ENCODE measurements around the gene ROBO1.

Gene ROBO1

GRCh38 chr3:79461129-79461792, 306.5 kb downstream of the ROBO1 start:
- DNase-seq (ENCODE audit: low spot score), result no peak

- no peak for DNase-seq (ENCODE audit: low spot score)
These were observed 314.2 kb downstream of the ROBO1 start for GRCh38 chr3:79453600-79453999.

DNA sequence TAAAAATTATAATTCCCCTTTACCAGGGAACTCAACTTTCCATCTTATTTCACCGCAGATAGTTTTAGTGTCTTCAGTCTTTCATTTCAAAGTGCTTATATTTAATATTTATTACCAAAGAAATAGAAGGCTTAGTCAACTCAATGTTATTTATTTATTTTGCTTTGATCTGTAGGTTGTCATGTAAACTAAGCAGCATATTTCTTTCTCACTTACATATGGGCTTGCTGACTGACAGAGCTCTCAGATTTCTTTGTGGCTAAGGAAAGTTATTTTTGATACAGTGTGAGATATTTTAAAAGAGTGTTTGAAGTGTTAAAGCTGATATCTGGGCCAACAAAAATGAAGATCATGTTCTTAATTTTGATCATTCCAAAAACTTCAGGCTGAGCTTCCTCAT, 331.4 kb downstream of the ROBO1 start:
- DNase-seq (ENCODE audit: low spot score), result no peak

- no peak for DNase-seq (ENCODE audit: low spot score)
These were observed 340.7 kb downstream of the ROBO1 start for GRCh38 chr3:79427081-79427480.

GRCh38 chr3:79424811-79425210, 343.0 kb downstream of the ROBO1 start:
- no peak for DNase-seq (ENCODE audit: low spot score)

DNA sequence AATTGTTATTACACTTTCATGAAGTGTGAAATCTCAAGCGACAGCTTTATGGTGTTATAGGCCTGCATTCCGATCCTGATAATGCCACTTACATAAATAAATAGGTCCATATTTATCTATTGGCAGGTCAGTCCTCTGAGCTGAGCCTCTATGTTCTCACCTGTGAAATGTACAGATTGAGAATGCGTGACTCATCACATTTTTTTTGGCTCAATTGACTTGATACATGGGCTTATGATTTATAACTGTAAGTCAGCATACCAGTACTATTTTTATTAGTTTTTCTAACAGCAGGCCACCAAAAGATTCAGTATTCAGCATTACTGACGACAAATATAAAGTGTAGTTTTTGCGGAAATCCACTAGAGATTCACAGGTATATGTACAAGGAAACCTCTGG, 344.4 kb downstream of the ROBO1 start:
- DNase-seq (ENCODE audit: low spot score), result no peak

DNA sequence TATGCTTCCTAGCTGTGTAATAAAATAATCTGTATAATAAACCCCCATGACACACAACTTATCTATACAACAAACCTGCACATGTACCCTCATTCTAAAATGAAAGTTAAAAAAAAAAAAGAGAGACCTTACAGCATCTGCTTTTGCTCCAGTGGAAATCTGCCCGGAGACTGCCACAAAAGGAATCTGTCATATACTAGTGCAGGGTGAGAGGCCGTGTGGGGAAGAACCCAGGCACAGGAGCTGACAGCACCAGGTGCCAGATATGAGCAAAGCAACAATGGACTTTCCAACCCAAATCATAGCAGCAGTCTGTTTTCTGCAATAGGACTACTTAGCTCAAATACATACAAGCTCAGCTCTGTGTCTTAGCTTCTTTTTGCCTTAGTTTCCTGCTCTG, 346.5 kb downstream of the ROBO1 start:
- no peak for DNase-seq (ENCODE audit: low spot score)

DNA sequence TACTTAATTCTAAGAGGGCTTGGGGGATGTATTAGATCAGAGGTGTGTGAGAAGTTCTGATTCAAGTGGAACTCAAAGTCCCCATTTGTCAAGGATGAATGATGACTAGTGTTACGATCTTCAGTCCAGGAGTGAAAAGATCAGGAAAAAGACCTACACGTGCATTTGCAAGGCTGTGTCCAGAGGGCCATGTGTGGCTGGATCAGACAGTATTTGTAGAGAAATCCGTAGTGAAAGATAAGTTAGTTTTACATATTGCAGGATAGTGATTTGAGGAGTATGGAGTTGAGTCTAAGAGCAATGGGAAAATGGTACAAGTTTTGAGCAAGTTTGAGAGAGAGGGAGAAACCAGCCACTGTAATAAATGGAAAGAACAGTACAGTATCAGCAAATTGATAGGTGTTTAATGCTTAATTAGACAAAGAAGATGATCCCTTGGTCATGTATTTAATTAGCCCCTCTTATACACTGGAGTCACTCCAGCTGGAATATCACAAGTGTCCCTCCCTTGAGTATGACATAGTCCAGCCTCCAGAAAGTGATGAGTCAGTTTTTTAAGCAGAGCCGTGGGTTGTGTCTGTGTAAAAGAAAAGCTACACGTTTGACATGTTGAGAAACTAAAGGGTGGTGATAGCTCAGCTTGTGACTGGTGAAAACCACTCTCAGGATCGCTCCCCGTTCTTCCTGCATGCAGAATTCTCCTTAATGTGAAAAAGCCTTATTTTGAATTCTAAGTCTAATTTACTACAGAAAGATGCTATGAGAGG, 348.8 kb downstream of the ROBO1 start:
- no peak for DNase-seq (ENCODE audit: low spot score)

- no peak for DNase-seq (ENCODE audit: low spot score)
These were observed 352.4 kb downstream of the ROBO1 start for GRCh38 chr3:79415356-79415755.

- no peak for DNase-seq (ENCODE audit: low spot score)
These were observed 353.0 kb downstream of the ROBO1 start for GRCh38 chr3:79414806-79415205.

DNA sequence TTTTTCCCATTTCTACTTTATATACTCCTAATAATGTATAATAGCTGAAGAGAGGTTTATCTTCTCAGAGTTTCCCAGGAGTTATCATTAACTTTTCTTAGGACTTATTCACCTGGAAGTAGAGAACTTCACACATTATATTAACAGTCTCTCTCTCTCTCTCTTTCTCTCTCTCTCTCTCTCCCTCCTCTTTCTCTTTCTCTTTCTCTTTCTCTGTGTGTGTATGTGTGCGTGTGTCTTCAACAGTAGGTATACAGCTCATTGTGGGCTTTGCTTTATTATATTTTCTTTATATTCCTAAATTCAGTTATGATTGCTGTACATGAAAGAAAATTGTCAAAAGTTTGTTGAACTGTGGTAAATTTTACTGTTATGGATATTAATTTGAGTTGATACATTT, 353.8 kb downstream of the ROBO1 start:
- DNase-seq (ENCODE audit: low spot score), result no peak

DNA sequence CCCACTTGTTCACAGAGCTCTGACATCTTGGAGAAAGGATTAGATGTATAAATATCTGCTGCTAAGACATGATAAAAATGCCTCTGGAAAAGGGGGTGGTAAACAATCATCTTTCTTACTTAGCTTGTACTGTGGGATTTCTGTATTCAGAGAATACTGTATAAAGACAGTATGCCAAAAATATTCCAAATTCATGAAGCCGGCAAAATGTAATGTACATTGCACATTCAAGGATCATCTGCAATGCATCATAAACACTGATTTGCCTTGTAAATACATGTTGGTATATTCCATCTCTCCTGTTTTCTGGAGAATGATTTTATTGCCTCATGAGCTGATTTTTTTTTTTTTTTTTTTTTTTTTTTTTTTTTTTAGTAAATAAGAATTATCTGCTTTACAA, 355.3 kb downstream of the ROBO1 start:
- DNase-seq (ENCODE audit: low spot score), result no peak

GRCh38 chr3:79410617-79411016, 357.2 kb downstream of the ROBO1 start:
- DNase-seq (ENCODE audit: low spot score), result no peak

GRCh38 chr3:79410136-79410535, 357.7 kb downstream of the ROBO1 start:
- DNase-seq (ENCODE audit: low spot score), result no peak

- no peak for DNase-seq (ENCODE audit: low spot score)
These were observed 361.6 kb downstream of the ROBO1 start for GRCh38 chr3:79406175-79406574.

DNA sequence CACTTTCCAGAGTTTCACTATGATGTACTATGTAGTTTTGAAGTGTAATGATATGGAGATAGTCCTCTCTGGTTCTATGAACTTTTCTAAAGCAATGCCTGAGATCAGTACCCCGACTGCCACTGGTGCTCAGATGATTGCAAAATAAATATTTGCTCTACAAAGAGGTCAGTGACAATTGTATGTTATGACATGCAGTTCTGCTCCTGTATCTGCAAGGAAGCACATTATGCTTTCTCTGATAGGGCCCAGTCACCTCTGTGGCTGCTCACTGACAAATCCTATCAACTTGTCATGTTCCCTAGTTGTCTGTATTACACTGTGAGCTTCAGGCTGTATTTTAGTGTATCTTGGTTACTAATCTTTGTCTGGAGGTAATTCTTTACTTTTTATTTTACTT, 362.6 kb downstream of the ROBO1 start:
- DNase-seq (ENCODE audit: low spot score), result no peak

GRCh38 chr3:79396595-79396994, 371.2 kb downstream of the ROBO1 start:
- no peak for DNase-seq (ENCODE audit: low spot score)

- DNase-seq (ENCODE audit: low spot score), result no peak
These were observed 375.3 kb downstream of the ROBO1 start for GRCh38 chr3:79392479-79392878.

DNA sequence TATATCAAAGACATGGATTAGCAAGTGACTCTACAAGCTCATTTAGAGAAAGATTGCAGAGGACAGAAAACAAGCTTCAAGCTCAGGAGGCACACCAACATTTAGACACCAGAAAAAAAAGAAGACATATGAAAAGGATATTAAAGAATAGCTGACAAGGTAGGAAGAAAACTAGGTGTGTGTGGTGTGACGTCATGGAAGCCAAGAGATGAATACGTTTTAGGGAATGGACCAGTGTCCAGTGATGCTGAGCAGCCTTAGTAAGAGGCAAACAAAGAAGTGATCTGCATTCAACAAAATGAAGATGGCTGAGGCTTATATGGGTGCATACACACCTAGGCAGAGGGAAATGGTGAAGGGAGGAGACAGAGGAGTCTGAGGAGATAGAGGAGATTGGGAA, 377.4 kb downstream of the ROBO1 start:
- no peak for DNase-seq (ENCODE audit: low spot score)

DNA sequence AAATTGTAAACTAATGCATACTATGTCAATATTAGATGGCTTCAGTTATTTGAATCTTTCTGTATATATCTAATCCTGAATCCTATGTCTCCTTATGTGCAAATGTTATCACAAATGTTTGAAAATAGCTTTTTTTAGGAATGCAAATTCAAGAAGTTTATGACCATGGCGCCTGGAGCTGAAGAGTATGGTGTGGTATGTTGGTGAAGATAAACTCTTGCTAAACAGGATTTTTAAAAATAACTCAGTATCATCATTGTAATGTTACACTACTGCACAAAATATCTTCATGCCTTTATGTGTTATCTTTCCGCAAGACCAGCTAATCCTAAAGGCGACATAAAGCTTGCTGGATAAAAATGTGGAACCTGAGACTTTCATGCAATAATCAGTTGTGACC, 382.6 kb downstream of the ROBO1 start:
- DNase-seq (ENCODE audit: low spot score), result no peak

DNA sequence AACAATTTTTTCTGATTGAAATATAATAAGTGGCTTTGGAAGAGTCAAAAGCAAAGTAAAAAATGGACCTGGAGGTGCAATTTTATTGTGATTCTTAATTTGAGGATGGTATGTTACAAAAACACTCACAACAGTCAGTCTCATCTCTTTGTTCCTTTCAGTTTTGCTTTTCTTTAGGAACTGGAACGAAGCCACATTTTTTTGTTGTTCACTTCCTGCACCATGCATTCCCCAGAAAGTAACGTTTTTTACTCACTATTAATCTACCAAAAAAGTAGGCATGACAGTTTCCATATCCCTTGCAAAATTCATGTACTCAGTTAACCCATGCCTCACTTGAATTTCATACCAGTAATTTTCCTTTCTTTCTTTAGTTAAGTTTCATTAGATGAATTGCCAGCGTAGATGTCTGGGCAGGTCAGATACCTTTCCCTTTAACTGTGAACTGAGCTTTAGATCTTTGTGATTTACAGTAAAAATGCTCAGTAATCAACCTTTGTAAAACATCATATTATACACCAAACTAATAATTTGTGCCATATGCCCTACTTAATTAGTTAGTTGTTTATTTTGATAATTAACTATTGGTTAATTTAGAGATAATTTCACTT, 384.3 kb downstream of the ROBO1 start:
- no peak for DNase-seq (ENCODE audit: low spot score)

DNA sequence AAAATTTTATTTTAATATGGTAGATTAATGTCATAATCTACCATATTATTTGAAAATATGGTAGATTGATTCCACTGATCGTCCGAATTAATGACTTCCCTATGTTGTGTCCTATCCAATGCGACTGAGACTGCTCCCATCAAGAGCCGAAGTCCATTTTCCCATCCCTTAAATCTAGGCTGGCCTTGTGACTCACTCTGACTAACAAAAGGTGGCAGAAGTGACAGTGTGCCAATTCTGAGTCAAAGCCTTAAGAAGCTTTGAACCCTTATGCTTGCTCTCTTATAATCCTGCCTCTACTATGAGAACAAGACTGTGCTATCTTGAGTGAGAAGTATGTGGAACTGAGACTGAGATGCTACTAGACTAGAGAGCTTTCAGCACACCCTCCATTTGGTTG, 387.2 kb downstream of the ROBO1 start:
- no peak for DNase-seq (ENCODE audit: low spot score)

GRCh38 chr3:79378064-79378463, 389.7 kb downstream of the ROBO1 start:
- DNase-seq (ENCODE audit: low spot score), result no peak

GRCh38 chr3:79369306-79369705, 398.5 kb downstream of the ROBO1 start:
- no peak for DNase-seq (ENCODE audit: low spot score)

Data from CD4-positive, alpha-beta T cell treated with Interleukin-2 at 100 ng/mL for 4 hours (primary cell).